Caco-2 (cell line): ENCODE measurements around the gene SLIT3. TPM values are rescaled to one million over a fixed set of nuclear protein-coding genes. Genes with fewer than 3 reads are reported as not detected.

Source experiments
- BruUV-seq: library from RNA; stranded (reverse); fragments of 400-500 nt; replicated peaks from 2 replicates; lab custom pipeline; 2021; lab: Mats Ljungman, UMichigan
- CTCF ChIA-PET: fragments of 300-600 bp; sonication (Branson Sonifier 250); formaldehyde crosslinking; loops from one replicate; lab custom pipeline; 2022; ENCODE audit warnings: antibody characterized with exemption; lab: Charles Lee
- POLR2A ChIA-PET: fragments of 300-600 bp; sonication (Branson Sonifier 250); formaldehyde crosslinking; loops from one replicate; lab custom pipeline; 2022; ENCODE audit warnings: antibody characterized with exemption; lab: Charles Lee
- DNase-seq, 2 experiments: peaks; one replicate each; pipeline versions ENCODE4 v3.0.0 to v3.0.0-alpha.2; 2020 to 2022
- H3K27me3 ChIP-seq: replicated peaks from 2 replicates; pipeline ENCODE4 v1.6.0; 2011; ENCODE audit warnings: low read length; ENCODE audit not compliant: control insufficient read depth, insufficient read depth
- H3K36me3 ChIP-seq: 2 replicates; pipeline ENCODE4 v1.5.1; 2011; ENCODE audit warnings: low read length; ENCODE audit not compliant: control insufficient read depth, insufficient read depth
- H3K4me1 ChIP-seq: fragments of 250-450 bp; sonication (Bioruptor Pico); 2 replicates; pipeline ENCODE4 v1.5.1; 2020; ENCODE audit warnings: mild to moderate bottlenecking
- H3K4me3 ChIP-seq: 2 replicates; pipeline ENCODE4 v1.5.1; 2011; ENCODE audit warnings: low read depth, mild to moderate bottlenecking, control low read depth, low read length
- H3K9me3 ChIP-seq: fragments of 250-450 bp; sonication (Bioruptor Pico); 2 replicates; pipeline ENCODE4 v1.5.1; 2020; ENCODE audit warnings: mild to moderate bottlenecking, moderate library complexity
- H3K27ac Mint-ChIP-seq: one replicate; pipeline ENCODE4 v1.8.0; 2022; ENCODE audit warnings: mixed read lengths; ENCODE audit not compliant: unreplicated experiment
- H3K27me3 Mint-ChIP-seq: one replicate; pipeline ENCODE4 v1.8.0; 2022; ENCODE audit warnings: mixed read lengths; ENCODE audit not compliant: insufficient read depth, unreplicated experiment
- H3K36me3 Mint-ChIP-seq: one replicate; pipeline ENCODE4 v1.8.0; 2022; ENCODE audit warnings: mild to moderate bottlenecking, mixed read lengths; ENCODE audit not compliant: insufficient read depth, unreplicated experiment
- H3K4me1 Mint-ChIP-seq: one replicate; pipeline ENCODE4 v1.8.0; 2022; ENCODE audit warnings: low read depth, mixed read lengths; ENCODE audit not compliant: unreplicated experiment
- H3K4me3 Mint-ChIP-seq: one replicate; pipeline ENCODE4 v1.8.0; 2022; ENCODE audit warnings: mild to moderate bottlenecking, moderate library complexity, mixed read lengths; ENCODE audit not compliant: unreplicated experiment
- H3K9me3 Mint-ChIP-seq: one replicate; pipeline ENCODE4 v1.8.0; 2022; ENCODE audit warnings: mixed read lengths; ENCODE audit not compliant: unreplicated experiment
- CTCF ChIP-seq, 2 experiments: fragments of 200-600 bp in 1 of 2; IDR thresholded peaks; 1 replicate in 1 of 2; 2 replicates in 1 of 2; pipeline versions ENCODE4 v1.5.1 to v1.8.0; 2011 to 2022; ENCODE audit warnings: antibody characterized with exemption in 1 of 2, control low read depth in 1 of 2, inconsistent platforms in 1 of 2, low read depth in 1 of 2, low read length in 1 of 2, mild to moderate bottlenecking in 1 of 2, moderate library complexity in 1 of 2; ENCODE audit not compliant: insufficient read depth in 1 of 2, severe bottlenecking in 1 of 2, unreplicated experiment in 1 of 2
- intact Hi-C: fragments of 100-400 bp; cut with micrococcal nuclease; formaldehyde crosslinking; loops from one replicate; pipeline ENCODE4 v1.10.0; 2022; ENCODE audit not compliant: unreplicated experiment
- total RNA-seq: library from RNA; stranded (reverse); gene quantifications from 2 replicates; pipeline ENCODE4 v1.2.3, GENCODE V29; 2022

The SLIT3 gene
- total RNA-seq, 1 experiment from 2014 or later = 2.1 TPM

GRCh38 chr5:169009123-169009522 is 291.8 kb downstream of the SLIT3 start:
- no peaks in the 10 kb centered on the region for H3K27me3 Mint-ChIP-seq
- ChIA-PET CTCF (no interaction called here), POLR2A (no interaction called here)
- no peak for TF ChIP-seq CTCF (IDR thresholded peaks at IDR 0.05; ENCODE audit: insufficient read depth in 1 of 2, low read depth in 1 of 2, low read length in 1 of 2, severe bottlenecking in 1 of 2, unreplicated experiment in 1 of 2)
- no peak overlapping the region for H3K4me3 Mint-ChIP-seq
- H3K27me3 ChIP-seq = no peaks in the 10 kb centered on the region
- no peak overlapping the region for H3K27ac Mint-ChIP-seq
- no TSS peak for BruUV-seq
- no peaks in the 10 kb centered on the region for H3K9me3 Mint-ChIP-seq
- H3K36me3 ChIP-seq = no peaks in the 10 kb centered on the region
- H3K4me3 ChIP-seq = no peak overlapping the region
- intact Hi-C loops = no loop called here
- no peaks in the 10 kb centered on the region for H3K36me3 Mint-ChIP-seq
- DNase-seq = no peak
- H3K4me1 Mint-ChIP-seq = peaks cover 11% of the 10 kb centered on the region
- peaks cover 7% of the 10 kb centered on the region; the same call in 1 of the 2 replicates for H3K4me1 ChIP-seq
- no peaks in the 10 kb centered on the region for H3K9me3 ChIP-seq

- Histone ChIP-seq H3K4me1 (peaks cover 7% of the 10 kb centered on the region; the same call in 1 of the 2 replicates), H3K36me3 (no peaks in the 10 kb centered on the region), H3K27me3 (no peaks in the 10 kb centered on the region), H3K9me3 (no peaks in the 10 kb centered on the region), H3K4me3 (no peak overlapping the region)
- intact Hi-C loops = no loop called here
- Mint-ChIP-seq H3K9me3 (no peaks in the 10 kb centered on the region), H3K27me3 (no peaks in the 10 kb centered on the region), H3K4me1 (peaks cover 4% of the 10 kb centered on the region), H3K27ac (no peak overlapping the region), H3K36me3 (no peaks in the 10 kb centered on the region), H3K4me3 (no peak overlapping the region)
- CTCF ChIA-PET = no interaction called here
- POLR2A ChIA-PET = no interaction called here
- BruUV-seq = no TSS peak
- DNase-seq = no peak
- TF ChIP-seq CTCF (IDR thresholded peaks at IDR 0.05; ENCODE audit: insufficient read depth in 1 of 2, low read depth in 1 of 2, low read length in 1 of 2, severe bottlenecking in 1 of 2, unreplicated experiment in 1 of 2) = no peak
These were observed 293.8 kb downstream of the SLIT3 start for GRCh38 chr5:169006842-169007790.

GRCh38 chr5:169004551-169004950 is 296.4 kb downstream of the SLIT3 start:
- no peak overlapping the region for H3K4me3 Mint-ChIP-seq
- no peaks in the 10 kb centered on the region for H3K27me3 Mint-ChIP-seq
- no peaks in the 10 kb centered on the region for H3K27me3 ChIP-seq
- no peaks in the 10 kb centered on the region for H3K36me3 Mint-ChIP-seq
- H3K4me1 ChIP-seq = peaks cover 7% of the 10 kb centered on the region; the same call in 1 of the 2 replicates
- DNase-seq = no peak
- no TSS peak for BruUV-seq
- H3K9me3 ChIP-seq = no peaks in the 10 kb centered on the region
- H3K9me3 Mint-ChIP-seq = no peaks in the 10 kb centered on the region
- POLR2A ChIA-PET = no interaction called here
- peaks cover 4% of the 10 kb centered on the region for H3K4me1 Mint-ChIP-seq
- no peak overlapping the region for H3K27ac Mint-ChIP-seq
- intact Hi-C loops = no loop called here
- CTCF ChIA-PET = interaction anchor here (0.7 to 1.2 kb wide), 2 partner anchors 10 to 544 kb away, joined by 3 to 5 read pairs; no protein-coding TSS in a partner anchor
- H3K36me3 ChIP-seq = no peaks in the 10 kb centered on the region
- TF ChIP-seq CTCF (IDR thresholded peaks at IDR 0.05; ENCODE audit: insufficient read depth in 1 of 2, low read depth in 1 of 2, low read length in 1 of 2, severe bottlenecking in 1 of 2, unreplicated experiment in 1 of 2) = no peak
- H3K4me3 ChIP-seq = no peak overlapping the region
